GM19397 (cell line): ENCODE results near the gene CDIP1.

Experiments used
- ATAC-seq: cut with Tn5 transposase; IDR thresholded peaks from one replicate; pipeline ENCODE4 v1.9.1; 2021; ENCODE audit warnings: mild to moderate bottlenecking, moderate library complexity; ENCODE audit not compliant: unreplicated experiment

Gene CDIP1

GRCh38 chr16:4460936-4461249 lies 77.7 kb downstream of the CDIP1 start:
- no peak for ATAC-seq
